Neural progenitor cell (in vitro differentiated cells): Measurements from ENCODE around the gene PROB1.

Experiments
- EZH2 ChIP-seq: fragments of 200-600 bp; sonication (generic); IDR thresholded peaks from 2 replicates; pipeline ENCODE4 v1.6.1; 2017; ENCODE audit warnings: antibody characterized with exemption, mild to moderate bottlenecking, moderate library complexity
- EZH2phosphoT487 ChIP-seq: fragments of 200-600 bp; sonication (generic); IDR thresholded peaks from 2 replicates; pipeline ENCODE4 v1.6.1; 2017; ENCODE audit warnings: antibody characterized with exemption
- TF ChIP-seq, protein P1 (sequence below): fragments of 200-600 bp; sonication (generic); IDR thresholded peaks from 2 replicates; pipeline ENCODE4 v1.5.1; 2017; ENCODE audit warnings: antibody characterized with exemption, mild to moderate bottlenecking

GRCh38 chr5:139430015-139430414 lies 35.1 kb upstream of the PROB1 start:
- TF ChIP-seq EZH2 (no peak), EZH2phosphoT487 (no peak)
- TF ChIP-seq, protein P1, sequence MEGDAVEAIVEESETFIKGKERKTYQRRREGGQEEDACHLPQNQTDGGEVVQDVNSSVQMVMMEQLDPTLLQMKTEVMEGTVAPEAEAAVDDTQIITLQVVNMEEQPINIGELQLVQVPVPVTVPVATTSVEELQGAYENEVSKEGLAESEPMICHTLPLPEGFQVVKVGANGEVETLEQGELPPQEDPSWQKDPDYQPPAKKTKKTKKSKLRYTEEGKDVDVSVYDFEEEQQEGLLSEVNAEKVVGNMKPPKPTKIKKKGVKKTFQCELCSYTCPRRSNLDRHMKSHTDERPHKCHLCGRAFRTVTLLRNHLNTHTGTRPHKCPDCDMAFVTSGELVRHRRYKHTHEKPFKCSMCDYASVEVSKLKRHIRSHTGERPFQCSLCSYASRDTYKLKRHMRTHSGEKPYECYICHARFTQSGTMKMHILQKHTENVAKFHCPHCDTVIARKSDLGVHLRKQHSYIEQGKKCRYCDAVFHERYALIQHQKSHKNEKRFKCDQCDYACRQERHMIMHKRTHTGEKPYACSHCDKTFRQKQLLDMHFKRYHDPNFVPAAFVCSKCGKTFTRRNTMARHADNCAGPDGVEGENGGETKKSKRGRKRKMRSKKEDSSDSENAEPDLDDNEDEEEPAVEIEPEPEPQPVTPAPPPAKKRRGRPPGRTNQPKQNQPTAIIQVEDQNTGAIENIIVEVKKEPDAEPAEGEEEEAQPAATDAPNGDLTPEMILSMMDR, result no peak
